GM18868 (cell line): ENCODE results near the gene SCGB1C1.
"Not testable (repeated sequence)": the region's sequence is repeated elsewhere in the genome, so short reads cannot be mapped to it uniquely, and the experiment has no call there.

Experiments
- ATAC-seq: cut with Tn5 transposase; IDR thresholded peaks from one replicate; pipeline ENCODE4 v1.9.1; 2021; ENCODE audit warnings: mild to moderate bottlenecking, moderate library complexity; ENCODE audit not compliant: unreplicated experiment

SCGB1C1 gene

DNA sequence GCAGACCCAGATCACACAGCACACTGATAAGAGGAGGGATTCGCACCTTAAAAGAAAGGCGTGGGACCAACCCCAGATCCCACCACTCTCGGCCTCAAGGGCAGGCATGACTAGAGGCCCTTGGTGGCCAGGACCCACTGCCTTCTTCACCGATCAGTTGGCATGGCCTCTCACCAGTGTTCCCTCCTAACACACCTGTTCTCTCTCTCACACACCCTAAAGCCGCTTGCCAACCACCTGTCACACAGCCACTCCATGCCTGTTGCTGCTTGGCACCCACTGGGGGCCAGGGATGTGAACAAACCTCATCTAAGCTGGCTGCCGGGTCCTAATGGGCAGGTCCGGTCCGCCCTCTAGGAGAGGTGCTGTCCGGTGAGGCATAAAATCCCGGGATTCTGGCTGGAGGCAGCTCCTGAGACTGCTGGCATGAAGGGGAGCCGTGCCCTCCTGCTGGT lies at the start of gene SCGB1C1:
Gene SCGB1C1, plus strand, starts transcription at position 405 of the 455 bp plus-strand sequence. Its CDS starts 22 bp downstream, at position 427.
- ATAC-seq: not testable (repeated sequence)

DNA sequence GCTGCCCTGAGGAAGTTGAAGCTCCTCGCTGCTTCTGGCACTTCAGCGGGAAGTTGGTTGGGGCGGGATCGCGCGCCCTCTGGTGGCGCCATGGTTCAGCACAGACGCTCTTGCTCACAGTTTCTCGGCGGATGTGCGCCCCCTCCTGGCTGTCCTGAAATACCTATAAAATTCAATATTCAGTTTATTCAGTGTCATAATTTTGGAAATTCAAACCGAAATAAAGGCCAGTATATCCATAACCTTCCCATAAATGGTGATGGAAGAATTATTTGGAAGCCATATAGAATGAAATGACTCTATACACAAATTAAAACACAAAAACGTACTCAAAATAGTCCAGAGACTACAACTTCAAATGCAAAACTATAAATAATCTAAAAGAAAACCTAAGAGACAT lies 12.6 kb upstream of the SCGB1C1 start:
- not testable (repeated sequence) for ATAC-seq

DNA sequence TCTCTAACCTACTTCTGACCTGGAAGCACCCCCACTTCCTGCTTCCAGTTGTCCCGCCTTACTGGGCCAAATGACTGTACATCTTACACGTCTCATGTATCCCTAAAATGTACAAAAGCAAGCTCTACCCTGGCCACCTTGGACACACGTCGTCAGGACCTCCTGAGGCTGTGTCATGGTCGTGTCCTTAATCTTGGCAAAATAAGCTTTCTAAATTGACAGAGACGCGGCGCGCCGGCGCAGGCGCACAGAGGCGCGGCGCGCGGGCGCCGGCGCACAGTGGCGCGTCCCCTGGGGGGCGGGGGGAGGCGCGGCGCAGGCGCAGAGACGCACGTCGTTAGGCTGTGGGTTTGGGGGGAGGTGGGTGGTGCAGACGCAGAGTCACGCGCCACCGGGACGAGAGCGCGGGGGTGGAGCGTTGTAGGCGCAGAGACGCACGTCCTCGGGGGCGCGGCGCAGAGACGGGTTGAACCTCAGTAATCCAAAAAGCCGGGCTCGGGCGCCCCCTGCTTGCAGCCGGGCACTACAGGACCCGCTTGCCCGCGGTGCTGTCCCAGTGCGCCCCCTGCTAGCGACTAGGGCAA lies 3.6 kb upstream of the SCGB1C1 start:
- not testable (repeated sequence) for ATAC-seq

DNA sequence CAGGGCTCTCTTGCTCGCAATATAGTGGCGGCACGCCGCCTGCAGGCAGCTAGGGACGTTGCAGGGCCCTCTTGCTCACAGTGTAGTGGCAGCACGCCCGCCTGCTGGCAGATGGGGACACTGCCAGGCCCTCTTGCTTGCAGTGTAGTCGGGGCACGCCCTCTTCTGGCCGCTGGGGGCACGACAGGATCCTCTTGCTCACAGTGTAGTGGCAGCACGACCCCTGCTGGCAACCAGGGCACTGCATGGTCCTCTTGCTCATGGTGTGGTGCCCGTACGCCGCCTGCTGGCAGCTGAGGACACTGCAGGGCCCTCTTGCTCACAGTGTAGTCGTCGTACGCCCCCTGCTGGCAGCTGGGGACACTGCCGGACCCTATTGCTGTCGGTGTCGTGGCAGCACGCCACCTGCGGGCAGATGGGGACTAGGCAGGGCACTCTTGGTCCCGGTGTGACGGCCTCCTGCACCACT lies 3.0 kb upstream of the SCGB1C1 start:
- ATAC-seq: peak; percentile 79

DNA sequence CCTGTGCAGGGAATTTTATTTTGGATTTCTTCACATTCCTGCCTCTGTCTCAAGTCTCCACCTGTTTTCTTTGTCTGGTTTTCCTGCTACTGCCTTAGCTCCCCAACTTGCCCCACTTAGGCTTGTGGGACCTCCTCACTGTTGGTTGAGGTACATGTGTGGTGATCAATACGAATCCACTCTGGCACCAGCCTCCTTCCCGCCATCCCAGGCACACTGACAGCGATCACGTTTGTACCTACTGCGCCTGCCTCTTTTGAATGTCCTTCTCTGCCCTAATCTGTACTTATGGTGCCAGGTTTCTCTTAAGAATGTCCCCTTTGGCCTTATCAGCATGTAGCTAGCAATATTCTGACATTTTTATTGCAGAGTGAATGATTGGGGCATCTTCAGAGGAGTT lies 2.3 kb upstream of the SCGB1C1 start:
- ATAC-seq: not testable (repeated sequence)

DNA sequence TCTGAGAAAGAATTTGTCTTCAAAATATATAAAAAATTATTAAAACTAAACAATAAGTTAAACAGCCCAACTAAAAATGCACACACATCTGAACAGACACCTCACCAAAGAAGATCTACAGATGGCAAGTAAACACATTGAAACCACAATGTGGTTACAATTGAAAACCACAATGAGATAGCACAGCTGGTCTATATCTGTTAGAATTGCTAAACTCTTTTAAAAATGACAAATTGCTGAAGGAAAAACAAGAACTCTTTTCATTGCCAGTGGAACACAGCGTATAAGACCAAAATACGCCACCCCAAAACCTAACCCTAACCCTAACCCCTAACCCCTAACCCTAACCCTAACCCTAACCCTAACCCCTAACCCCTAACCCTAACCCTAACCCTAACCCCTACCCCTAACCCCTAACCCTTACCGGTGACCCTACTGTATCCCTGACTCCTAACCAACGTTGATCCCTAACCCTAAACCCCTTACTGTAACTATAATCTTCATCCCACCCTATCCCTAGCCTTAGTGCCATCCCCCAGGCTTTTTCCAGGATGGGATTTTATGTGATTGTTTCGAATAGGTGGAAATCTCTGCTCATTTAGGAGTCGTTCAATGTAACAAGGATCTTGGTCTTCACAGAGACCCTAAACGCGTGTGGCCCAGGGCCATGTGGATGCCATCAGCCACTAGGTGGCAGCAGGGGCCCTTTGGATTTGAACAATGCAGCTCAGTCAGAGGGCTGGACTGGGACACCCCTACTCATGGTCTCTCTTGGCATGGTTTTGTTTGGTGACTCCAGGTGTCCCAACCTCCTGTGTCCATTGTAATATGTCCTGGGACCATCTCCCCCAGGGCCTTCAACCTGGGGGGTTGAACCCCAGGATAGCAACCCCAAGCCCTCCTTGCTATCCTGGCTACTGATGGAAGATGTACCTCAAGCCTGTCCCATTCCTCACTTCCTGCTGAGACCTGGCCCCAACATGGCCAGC lies 1.1 kb upstream of the SCGB1C1 start:
- not testable (repeated sequence) for ATAC-seq

DNA sequence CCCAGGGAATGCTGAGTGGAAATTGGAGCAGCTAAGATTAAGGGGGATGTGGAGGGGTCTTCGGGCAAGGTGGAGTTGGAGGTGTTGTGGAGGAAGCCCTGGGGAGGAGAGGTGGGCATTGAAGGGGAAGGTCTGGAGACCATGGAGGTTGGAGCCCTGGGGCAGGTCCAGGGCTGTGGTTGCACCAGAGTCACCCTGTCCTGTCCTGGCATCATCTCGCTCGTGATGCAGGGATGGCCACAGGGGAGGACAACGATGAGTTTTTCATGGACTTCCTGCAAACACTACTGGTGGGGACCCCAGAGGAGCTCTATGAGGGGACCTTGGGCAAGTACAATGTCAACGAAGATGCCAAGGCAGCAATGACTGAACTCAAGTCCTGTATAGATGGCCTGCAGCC lies 603 bp downstream of the SCGB1C1 start:
- not testable (repeated sequence) for ATAC-seq

DNA sequence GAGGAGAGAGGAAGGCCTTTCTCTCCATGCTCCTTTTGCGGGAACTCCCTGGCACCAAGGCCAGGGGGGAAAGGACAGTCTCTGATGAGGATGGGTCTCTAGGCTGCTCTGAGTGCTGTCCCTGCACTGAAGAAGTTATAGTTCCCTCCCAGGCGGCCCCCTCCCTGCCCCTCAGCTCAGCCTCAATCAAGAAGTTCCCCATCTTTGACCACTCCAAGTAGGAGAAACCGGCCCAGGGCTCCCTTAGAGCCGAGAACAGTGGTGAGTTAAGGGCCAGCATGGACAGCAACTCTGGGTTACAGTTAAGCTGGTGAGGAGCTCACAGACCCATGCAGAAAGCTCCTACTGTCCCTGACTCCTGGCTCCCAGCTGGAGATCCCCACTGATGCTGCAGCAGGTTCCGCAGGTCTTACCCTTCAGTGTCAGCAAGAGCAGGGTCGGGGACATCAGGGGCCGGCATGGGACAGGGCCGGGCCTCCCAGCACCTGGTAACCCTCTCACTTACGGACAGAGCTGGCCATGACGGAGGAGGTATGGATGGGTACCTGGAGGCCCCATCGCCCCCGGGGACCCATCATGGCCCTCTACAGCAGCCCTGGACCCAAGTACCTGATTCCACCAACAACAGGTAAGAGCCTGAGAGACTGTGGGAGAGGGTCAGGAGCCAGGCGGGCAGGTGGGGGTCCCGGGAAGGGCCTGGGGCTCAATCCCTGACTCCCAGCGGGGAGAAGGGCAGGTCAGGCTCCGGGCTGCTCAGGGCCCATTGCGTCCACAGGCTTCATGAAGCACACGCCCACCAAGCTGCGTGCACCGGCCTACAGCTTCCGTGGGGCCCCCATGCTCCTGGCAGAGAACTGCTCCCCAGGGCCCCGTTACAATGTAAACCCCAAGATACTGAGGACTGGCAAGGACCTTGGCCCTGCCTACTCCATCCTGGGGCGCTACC lies 4.2 kb downstream of the SCGB1C1 start:
- ATAC-seq: no peak

DNA sequence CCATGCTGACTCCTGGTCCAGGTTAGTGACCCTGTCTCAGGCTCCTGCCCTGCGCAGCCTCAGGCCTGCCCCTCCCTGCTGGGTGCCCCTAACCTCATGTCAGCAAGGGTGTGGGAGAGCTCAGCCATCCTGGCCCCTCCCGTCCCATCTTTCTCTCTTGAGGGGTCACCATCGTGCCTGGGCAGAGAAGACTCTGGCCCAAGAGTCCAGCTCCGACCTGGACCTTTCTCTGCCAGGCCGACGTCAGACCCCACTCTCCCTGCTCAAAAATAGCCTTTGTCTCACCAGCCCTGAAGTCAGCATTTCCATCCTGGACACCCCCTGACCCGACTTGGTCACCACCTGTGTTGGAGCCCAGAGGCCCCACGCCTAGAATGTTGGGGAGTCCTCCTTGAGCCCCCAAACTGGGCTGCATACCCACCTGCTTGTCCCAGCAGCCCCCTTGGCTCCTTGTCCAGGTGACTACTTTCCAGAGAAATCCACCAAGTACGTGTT lies 4.9 kb downstream of the SCGB1C1 start:
- ATAC-seq: no peak

DNA sequence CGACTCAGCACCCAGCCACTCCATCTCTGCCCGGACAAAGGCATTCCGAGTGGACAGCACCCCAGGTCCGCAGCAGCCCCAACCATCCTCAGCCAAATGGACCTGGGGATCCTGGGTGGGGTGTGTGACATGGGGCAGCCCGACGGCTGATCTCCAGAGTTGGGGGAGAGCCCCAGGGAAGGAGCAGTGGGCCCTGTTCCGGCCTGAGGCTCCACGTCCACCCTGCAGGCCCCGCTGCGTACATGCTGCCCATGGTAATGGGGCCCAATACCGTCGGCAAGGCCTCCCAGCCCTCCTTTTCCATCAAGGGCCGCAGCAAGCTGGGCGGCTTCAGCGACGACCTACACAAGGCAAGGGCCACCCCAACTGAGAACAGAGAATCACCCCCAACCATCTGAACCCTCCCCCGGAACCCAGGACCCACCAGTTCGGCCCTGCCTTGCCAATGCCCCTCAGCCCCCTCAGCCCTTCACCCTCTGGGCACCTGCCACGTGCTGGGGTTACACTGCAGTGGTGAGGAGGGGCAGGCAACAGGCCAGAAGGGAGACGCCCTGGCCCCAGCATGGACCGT lies 5.4 kb downstream of the SCGB1C1 start:
- ATAC-seq: no peak

DNA sequence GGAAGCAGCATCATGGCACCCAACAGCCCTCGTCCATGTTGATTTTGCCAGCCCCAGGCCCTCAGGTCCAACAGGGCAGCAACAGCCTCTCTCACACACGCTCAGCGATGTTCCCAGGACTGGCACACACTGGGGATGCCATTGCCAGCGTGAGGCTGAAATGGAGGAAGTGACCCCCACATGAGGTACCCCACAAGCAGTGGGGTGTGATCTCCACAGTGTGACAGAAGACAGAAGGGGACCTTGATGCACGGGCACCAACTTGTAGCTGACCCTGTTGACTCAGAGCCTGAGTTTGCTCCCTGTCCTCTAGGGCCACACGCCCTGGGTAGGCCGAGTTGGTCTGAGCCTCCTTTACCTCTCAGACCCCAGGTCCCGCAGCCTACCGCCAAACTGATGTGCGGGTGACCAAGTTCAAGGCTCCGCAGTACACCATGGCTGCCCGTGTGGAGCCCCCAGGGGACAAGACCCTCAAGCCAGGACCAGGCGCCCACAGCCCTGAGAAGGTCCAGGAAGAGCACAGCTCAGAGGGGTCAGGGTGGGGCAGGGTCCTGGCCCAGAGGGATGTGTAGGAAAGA lies 6.2 kb downstream of the SCGB1C1 start:
- no peak for ATAC-seq

DNA sequence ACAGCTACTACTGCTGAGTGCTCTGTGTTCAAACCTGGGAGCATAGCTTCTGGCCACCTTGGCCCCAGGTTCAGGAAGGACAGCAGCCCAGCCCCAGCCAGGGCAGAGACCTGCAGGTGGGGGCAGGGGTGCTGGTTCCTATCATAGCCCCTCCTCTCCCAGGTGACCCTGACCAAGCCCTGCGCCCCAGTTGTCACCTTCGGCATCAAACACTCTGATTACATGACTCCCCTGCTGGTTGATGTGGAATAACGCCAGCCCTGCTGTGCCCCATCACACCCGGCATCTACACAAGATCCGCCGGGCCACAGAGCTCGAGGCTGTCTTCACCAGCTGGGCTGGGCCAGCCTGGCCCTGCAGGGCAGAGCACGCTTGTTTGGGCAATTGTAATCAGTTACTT lies 6.9 kb downstream of the SCGB1C1 start:
- no peak for ATAC-seq

DNA sequence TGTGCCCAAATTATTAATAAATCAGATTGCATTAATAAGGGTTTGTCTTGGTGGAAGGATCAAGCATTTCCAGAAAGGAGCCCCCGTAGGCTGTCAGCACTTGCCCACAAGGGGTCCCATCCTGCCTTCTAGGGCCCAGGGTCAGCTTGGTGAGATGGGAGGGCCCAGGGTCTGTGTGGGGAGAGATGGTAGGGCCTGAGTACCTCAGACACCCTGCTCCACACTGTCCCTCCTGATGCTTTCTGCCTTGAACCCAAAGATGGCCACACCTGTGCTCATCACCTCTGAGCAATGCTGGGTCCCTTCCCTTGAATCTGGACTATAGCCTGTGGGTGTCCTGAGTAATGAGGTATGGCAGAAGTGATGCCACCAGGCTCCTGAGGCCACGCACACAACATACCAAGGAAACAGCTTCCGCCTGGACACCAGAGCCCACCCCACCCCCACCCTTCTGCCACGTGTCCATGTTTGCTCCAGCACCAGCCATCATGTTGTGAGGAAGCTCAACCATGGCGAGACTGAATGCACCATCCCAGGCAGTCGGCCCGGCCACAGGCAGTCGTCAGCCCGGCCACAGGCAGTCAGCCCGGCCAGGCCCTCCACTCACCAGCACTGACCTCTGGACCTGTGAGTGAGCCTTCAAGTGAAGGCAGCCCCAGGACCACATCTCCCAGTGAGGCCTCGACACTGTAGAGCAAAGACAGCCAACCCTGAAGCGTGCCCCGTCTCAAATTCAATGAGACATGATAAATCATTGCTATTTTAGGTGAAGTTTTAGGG lies 7.5 kb downstream of the SCGB1C1 start:
- ATAC-seq: no peak

DNA sequence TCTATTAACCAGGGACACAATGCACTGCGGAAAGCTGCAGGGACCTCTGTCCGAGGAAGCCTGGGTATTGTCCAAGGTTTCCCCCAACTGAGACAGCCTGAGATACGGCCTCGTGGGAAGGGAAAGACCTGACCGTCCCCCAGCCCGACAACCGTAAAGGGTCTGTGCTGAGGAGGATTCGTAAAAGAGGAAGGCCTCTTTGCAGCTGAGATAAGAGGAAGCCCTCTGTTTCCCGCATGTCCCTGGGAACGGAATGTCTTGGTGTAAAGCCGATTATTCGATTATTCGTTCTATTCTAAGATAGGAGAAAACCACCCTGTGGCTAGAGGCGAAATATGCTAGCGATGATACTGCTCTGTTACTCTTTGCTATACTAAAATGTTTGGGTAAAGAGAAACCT lies 9.1 kb downstream of the SCGB1C1 start:
- no peak for ATAC-seq

DNA sequence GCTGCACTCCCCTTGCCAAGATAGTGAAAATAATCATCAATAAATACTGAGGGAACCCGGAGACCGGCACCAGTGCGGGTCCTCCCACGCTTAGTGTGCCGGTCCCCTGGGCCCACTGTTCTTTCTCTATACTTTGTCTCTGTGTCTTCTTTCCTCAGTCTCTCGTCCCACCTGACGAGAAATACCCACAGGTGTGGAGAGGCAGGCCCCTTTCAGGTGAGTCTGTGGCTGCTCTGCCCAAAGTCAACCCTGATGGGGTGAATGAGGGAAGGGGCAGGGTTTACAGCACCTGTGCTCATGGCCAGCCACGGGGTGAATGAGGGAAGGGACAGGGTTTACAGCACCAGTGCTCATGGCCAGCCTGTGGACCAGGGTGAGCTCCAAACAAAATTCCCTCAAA lies 9.6 kb downstream of the SCGB1C1 start:
- no peak for ATAC-seq

DNA sequence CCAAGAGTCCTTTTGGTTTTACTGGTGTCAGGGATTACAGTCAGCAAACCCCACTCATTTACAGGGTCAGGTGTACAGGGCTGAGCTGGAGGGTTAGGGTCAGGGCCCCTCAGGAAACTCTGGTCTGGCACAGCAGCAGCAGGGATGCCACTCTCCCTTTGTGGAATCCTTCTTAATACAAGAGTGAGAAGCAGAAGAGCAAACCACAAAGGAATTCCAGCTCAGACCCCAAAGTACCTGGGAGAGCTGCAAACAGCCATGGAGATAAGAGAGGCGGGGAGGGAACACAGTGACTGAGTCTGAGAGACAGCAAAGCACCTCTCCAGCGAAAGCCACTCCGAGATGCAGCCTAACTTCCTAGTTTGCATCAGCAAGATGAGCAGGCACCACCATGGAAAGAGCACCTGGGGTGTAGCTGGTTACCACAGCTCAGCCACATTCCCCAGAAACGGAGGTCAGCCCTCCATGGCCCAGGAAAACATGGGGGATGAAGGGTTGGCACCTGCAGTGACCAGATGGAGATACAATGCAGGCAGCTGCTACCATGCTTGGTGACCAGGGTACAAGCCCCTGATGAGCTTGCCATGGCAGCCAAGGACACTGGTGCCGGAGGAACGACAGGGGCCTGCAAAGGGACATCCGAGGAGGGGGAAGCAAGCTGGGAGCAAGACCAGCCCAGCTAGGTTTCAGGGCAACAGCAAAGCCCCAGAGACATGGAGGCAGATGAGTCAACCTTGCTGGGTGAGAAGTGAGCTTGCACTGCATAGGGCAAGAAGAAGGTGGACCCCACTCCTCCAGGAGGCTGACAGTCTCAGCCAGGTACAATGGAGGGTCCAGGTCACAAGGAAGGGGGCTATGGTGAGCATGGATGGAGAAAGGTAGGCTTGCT lies 10.4 kb downstream of the SCGB1C1 start:
- no peak for ATAC-seq

DNA sequence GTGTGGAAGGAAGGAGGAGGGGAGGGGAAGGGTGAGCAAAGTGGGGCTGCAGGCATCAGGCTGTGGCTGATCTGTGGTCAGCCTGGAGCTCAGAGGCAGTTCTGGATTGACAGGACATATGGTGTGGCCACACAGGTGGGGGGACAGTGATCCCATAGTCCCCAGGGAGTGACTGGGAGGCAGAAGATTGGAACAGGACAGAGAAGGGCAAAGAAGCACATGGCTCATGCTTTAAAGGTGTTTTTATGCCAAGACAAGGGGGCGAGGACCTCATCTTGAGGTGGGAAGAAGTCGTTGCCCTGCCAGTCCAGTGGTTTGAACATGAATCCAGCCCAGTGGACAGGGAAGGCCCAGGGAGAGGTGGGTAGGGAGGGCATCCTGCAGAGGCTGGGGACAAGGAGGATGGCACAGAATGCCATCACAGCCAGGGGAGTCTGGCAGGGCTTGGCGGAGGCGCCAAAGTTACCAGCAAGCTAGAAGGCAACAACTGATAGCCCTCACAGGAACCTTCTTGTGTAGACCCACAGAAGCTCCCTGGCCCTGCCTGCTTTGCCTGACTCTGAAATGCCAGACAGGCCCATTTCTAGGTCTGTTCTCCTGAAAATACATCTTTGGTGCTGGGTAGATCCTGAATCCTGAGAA lies 11.2 kb downstream of the SCGB1C1 start:
- ATAC-seq: no peak
